Hepatocyte (in vitro differentiated cells): ENCODE data around the gene SLBP.

Experiments
- EZH2 ChIP-seq: fragments of 200-600 bp; sonication (generic); IDR thresholded peaks from 2 replicates; pipeline ENCODE4 v1.6.1; 2016; ENCODE audit warnings: antibody characterized with exemption, mild to moderate bottlenecking, borderline replicate concordance
- EZH2phosphoT487 ChIP-seq: fragments of 200-600 bp; sonication (generic); IDR thresholded peaks from one replicate; pipeline ENCODE4 v1.6.1; 2018; ENCODE audit warnings: antibody characterized with exemption, mild to moderate bottlenecking, low read depth, moderate library complexity; ENCODE audit not compliant: unreplicated experiment, severe bottlenecking
- TF ChIP-seq, protein P1 (sequence below): fragments of 200-600 bp; sonication (generic); IDR thresholded peaks from 2 replicates; pipeline ENCODE4 v1.5.1; 2016; ENCODE audit warnings: antibody characterized with exemption, mild to moderate bottlenecking; ENCODE audit not compliant: poor library complexity

DNA sequence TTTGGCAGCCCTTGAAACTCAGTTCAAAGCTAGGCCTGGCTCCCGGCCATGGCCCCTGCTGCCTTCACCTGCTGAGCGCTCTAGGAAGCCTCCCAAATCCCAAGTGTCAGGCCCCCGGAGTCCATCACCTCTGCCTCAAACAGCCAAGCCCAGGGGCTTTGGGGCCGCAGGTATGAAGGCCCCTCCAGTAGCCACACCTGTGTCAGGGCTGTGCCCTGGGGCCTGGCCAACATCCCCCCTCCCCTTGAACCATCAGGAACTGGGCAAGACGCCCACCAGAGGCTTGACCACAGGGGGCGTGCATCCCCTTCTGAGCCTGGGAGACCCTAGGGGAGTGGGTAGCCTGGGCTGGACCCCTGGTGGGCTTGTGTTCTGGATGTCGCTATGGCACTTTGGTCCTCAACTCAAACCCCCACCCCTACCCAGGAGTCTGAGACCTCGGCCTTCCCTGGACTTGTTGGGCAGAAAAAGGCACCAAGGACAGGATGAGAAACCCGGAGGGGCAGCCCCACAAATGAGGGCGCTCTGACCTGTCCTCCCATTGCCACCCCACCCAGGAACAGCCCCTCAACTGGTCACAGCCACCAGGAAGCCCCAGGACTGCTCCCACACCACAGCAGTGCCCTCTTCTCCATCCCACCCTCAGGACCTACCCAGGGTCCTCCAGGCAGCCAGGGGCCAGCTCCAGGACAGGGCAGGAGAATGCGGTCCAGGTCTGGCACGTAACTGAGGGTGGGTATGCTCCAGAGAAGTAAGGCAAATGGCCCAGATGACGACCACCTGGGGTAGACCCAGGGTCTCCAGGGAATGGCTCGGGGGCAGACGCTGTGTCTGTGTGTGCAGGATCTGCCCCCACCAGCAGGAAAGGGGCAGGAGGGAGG lies 4.2 kb upstream of the SLBP start:
- TF ChIP-seq, protein P1, sequence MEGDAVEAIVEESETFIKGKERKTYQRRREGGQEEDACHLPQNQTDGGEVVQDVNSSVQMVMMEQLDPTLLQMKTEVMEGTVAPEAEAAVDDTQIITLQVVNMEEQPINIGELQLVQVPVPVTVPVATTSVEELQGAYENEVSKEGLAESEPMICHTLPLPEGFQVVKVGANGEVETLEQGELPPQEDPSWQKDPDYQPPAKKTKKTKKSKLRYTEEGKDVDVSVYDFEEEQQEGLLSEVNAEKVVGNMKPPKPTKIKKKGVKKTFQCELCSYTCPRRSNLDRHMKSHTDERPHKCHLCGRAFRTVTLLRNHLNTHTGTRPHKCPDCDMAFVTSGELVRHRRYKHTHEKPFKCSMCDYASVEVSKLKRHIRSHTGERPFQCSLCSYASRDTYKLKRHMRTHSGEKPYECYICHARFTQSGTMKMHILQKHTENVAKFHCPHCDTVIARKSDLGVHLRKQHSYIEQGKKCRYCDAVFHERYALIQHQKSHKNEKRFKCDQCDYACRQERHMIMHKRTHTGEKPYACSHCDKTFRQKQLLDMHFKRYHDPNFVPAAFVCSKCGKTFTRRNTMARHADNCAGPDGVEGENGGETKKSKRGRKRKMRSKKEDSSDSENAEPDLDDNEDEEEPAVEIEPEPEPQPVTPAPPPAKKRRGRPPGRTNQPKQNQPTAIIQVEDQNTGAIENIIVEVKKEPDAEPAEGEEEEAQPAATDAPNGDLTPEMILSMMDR = no peak
- TF ChIP-seq EZH2phosphoT487 (no peak), EZH2 (no peak)
